Suppressor macrophage treated with lipopolysaccharide for 4 hours (primary cell): ENCODE measurements around the gene CDH23.

Experiments
- DNase-seq: peaks from one replicate; pipeline ENCODE4 v3.0.0-alpha.2; 2020

Gene CDH23

DNA sequence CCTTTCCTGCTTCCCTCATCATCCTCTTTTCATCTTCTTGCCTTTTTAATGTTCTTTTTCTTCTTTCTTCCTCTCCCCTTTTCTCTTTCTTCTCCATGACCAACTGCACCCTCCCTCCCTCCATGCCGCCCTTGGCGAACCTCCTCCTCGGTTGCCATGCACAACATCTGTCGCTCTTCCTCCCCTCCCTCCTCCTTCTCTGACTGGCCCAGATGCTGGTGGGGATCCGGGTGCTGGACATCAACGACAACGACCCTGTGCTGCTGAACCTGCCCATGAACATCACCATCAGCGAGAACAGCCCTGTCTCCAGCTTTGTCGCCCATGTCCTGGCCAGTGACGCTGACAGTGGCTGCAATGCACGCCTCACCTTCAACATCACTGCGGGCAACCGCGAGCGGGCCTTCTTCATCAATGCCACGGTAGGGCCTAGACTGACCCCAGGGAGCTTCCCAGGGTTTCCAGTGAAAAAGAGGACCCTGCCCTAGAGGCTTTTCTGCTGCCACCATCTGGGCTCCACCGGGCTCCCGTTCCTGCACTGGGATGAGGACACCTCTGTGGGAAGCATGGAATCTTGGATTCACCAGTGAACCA is 388.1 kb downstream of the CDH23 start:
- DNase-seq, result no peak

- no peak for DNase-seq
These were observed 392.2 kb downstream of the CDH23 start for GRCh38 chr10:71788954-71789353.

- DNase-seq, result no peak
These were observed 393.2 kb downstream of the CDH23 start for GRCh38 chr10:71789871-71790270.

GRCh38 chr10:71790749-71791440 is 394.2 kb downstream of the CDH23 start:
- DNase-seq, result no peak

DNA sequence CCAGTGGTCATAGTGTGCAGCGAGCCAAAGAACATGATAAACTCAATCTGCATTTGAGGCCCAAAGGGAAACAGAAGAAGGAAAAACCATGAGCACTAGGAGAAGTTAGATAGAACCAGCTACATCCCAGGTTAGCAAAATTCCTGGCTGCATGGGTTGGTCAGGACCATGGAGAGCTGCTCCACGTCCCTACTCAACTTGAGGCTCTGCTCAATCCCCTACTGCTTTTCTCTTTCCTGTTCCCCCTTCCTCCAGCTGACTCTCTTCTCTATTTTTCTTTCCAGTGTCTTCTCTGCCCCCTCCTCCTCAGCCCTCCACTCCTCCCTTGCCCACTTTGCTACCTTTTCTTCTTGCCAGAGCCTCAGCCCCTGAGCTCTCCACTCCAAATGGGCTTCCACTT is 398.5 kb downstream of the CDH23 start:
- DNase-seq, result peak; percentile 31

DNA sequence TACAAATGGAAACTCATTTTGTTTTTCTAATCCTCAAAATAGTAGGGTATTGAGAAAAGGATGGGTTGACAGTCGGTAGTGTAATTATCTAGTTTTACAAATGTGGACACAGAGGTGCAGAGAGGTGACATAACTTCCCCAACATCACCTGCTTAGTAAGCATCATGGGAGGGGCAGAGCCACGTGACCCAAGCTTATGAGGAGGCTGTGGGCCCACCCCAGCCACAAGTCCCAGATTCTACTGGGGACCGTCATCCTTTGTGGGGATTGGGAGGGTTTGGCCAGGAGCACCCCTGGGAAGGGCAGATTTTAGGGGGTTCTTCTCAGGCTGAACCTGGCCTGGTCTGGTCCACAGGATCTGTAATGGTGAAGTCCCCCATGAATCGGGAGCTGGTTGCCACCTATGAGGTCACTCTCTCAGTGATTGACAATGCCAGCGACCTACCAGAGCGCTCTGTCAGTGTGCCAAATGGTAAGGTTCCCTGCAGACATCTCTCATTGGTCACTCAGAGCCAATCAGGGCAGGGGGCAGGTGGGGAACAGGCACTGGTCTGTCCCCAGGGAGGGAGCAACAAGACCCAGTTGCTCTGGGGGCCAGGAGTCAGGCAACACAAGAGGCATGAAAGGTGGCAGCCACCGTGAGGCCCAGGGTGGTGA is 400.2 kb downstream of the CDH23 start:
- DNase-seq, result peak; percentile 12

GRCh38 chr10:71797533-71798307 is 401.0 kb downstream of the CDH23 start:
- peak; percentile 71 for DNase-seq

DNA sequence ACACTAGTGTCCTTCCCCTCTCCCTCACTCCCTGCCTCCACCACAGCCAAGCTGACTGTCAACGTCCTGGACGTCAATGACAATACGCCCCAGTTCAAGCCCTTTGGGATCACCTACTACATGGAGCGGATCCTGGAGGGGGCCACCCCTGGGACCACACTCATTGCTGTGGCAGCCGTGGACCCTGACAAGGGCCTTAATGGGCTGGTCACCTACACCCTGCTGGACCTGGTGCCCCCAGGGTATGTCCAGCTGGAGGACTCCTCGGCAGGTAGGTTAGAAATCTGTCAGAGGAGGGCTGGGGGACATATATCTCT is 401.5 kb downstream of the CDH23 start:
- DNase-seq, result no peak

DNA sequence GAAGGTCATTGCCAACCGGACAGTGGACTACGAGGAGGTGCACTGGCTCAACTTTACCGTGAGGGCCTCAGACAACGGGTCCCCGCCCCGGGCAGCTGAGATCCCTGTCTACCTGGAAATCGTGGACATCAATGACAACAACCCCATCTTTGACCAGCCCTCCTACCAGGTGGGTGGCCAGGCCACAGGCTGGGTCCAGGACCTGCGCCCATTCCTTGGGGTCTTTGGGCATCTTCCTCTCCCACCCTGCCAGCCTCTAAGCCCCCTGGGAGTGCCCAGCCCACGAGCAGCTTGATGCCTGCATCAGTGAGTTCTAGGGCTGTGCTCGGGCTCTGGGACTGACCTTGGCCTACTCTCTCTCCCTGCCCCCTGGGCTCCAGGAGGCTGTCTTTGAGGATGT is 402.4 kb downstream of the CDH23 start:
- DNase-seq, result no peak

- peak; percentile 37 for DNase-seq
These were observed 403.1 kb downstream of the CDH23 start for GRCh38 chr10:71799608-71800453.

DNA sequence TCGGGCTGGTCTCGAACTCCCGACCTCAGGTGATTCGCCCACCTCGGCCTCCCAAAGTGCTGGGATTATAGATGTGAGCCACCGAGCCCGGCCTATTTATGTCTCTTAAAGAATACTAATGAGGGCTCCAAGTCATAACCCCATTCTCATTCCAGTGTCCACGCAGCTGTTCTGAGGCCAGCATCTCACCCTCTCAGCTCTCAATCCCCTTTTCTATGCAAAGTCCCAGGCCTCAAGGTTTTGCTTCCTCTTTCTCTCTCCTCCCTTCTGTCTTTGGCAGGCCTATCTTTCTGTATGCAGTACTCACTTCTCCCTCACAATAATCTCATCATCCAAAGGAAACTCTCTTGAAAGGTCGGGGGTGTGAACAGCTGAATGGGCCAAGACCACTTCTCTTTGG is 404.6 kb downstream of the CDH23 start:
- peak; percentile 72 for DNase-seq

DNA sequence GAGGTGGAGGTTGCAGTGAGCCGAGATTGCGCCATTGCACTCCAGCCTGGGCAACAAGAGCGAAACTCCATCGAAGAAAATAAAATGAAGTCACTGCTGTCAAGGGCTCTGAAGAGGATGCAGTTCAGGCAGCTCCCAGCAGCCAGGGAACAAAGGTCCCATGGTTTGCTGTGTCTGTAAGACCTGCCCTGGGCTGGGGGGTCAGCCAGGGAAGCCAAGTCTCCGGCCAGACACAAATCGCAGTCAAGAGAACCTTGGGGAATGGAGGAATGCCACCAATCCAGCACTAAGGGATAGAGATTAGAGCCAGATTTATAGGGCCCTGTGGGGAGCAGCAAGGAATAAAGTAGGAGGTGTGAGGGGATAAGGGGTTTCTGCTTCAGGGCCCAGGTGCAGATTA is 405.5 kb downstream of the CDH23 start:
- DNase-seq, result no peak

- DNase-seq, result no peak
These were observed 406.2 kb downstream of the CDH23 start for GRCh38 chr10:71802715-71803488.

- DNase-seq, result peak; percentile 58
These were observed 407.4 kb downstream of the CDH23 start for GRCh38 chr10:71804077-71804476.

DNA sequence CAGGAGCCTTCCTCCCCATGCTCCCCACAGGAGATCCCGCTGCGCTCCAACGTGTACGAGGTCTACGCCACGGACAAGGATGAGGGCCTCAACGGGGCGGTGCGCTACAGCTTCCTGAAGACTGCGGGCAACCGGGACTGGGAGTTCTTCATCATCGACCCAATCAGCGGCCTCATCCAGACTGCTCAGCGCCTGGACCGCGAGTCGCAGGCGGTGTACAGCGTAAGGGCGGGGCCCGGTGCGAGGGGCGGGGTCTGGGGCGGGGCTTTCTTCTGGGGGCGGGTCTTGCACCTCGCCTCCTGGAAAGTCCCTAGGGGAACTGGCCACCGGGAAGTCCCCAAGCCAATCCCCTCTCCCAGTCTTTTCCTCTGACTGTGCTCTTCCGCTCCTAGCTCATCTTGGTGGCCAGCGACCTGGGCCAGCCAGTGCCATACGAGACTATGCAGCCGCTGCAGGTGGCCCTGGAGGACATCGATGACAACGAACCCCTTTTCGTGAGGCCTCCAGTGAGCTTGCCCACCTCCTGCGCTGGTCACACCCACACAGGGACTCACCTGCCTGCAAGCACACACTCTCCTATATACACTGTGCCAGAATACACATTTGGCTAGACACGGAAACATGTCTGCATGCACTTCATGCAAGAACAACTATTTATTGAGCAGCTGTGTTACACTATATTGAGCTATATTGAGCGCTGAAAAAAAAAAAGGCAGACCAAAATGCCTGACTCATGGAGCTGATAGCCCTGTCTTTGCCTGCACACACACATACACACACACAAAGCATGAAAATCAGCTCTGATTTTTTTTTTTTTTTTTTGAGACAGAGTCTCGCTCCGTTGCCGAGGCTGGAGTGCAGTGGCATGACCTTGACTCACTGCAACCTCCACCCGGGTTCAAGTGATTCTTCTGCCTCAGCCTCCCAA is 409.3 kb downstream of the CDH23 start:
- peak; percentile 81 for DNase-seq

- peak; percentile 1 for DNase-seq
These were observed 410.2 kb downstream of the CDH23 start for GRCh38 chr10:71806704-71807556.

DNA sequence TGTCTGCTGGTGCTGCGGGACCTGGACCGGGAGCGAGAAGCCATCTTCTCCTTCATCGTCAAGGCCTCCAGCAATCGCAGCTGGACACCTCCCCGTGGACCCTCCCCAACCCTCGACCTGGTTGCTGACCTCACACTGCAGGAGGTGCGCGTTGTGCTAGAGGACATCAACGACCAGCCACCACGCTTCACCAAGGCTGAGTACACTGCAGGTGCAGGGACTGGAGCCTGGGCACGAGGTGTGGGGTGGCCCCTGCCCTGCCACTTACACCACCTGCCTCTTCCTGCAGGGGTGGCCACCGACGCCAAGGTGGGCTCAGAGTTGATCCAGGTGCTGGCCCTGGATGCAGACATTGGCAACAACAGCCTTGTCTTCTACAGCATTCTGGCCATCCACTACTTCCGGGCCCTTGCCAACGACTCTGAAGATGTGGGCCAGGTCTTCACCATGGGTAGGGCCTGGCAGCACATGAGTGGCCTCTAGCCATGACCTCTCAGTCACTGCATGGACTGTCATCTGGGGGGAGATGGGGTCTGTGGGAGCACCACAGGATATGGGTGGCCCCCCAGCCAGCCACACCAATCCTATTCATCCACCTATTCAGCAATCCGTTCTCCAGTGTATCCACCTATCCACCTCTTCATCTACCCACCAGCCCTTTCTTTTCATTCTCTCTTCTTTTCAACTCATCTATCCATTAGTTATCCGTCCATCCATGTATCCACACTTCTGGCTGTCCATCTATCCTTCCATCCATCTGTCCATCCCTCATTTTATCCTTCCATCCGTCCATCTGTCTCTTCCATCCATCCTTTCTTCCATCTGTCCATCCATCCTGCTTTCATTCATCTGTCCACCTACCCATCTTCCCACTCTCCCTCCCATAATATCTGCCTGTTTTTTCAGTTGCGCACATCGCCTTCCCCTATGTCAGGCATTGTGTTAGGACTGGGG is 411.1 kb downstream of the CDH23 start:
- DNase-seq, result peak; percentile 19

- DNase-seq, result no peak
These were observed 412.9 kb downstream of the CDH23 start for GRCh38 chr10:71809628-71810027.
